Muscle of leg (tissue), 11 donors: Measurements from ENCODE around the gene TOMM70. TPM values are rescaled to one million over a fixed set of nuclear protein-coding genes. Genes with fewer than 3 reads are reported as not detected.
"Not testable (repeated sequence)": the region's sequence is repeated elsewhere in the genome, so short reads cannot be mapped to it uniquely, and the experiment has no call there.

Source experiments
- DNase-seq: peaks from one replicate; pipeline ENCODE4 v3.0.0; 2013
- H3K27ac ChIP-seq: one replicate; pipeline ENCODE4 v1.5.1; 2013; ENCODE audit warnings: mild to moderate bottlenecking, low read length, control low read depth
- H3K27me3 ChIP-seq: one replicate; pipeline ENCODE4 v1.6.1; 2013; ENCODE audit warnings: low read length; ENCODE audit not compliant: control insufficient read depth, insufficient read depth
- H3K36me3 ChIP-seq: one replicate; pipeline ENCODE4 v1.6.1; 2013; ENCODE audit warnings: low read length; ENCODE audit not compliant: control insufficient read depth, insufficient read depth
- H3K4me1 ChIP-seq: one replicate; pipeline ENCODE4 v1.6.1; 2013; ENCODE audit warnings: low read length; ENCODE audit not compliant: control insufficient read depth, insufficient read depth
- H3K4me3 ChIP-seq: one replicate; pipeline ENCODE4 v1.5.1; 2013; ENCODE audit warnings: low read length, control low read depth
- H3K9me3 ChIP-seq: replicated peaks from 2 replicates; pipeline ENCODE4 v1.6.1; 2013; ENCODE audit warnings: low read depth, low read length; ENCODE audit not compliant: control insufficient read depth
- WGBS: methylation state at CpG from one replicate; pipeline ENCODE4 v1.1.5; 2013; ENCODE audit warnings: missing lambda C conversion rate; ENCODE audit not compliant: insufficient coverage; 5-methylcytosine and 5-hydroxymethylcytosine counted together
- polyA plus RNA-seq, 8 donors: library from polyadenylated mRNA; unstranded; fragments of 120-200 nt; gene quantifications; one replicate each; pipeline versions ENCODE4 v1.2.1 to v1.2.3, GENCODE V29; 2013; ENCODE audit warnings: inconsistent platforms in 1 of 8, low replicate concordance in 1 of 8; ENCODE audit not compliant: insufficient read length in 8 of 8, insufficient read depth in 1 of 8
- total RNA-seq: library from RNA; stranded (reverse); fragments of 120-200 nt; gene quantifications from one replicate; pipeline ENCODE4 v1.2.4, GENCODE V29; 2013

The TOMM70 gene
- total and polyA plus RNA-seq, 9 donors, result 44.9 to 62.6 (median 50.5) TPM

DNA sequence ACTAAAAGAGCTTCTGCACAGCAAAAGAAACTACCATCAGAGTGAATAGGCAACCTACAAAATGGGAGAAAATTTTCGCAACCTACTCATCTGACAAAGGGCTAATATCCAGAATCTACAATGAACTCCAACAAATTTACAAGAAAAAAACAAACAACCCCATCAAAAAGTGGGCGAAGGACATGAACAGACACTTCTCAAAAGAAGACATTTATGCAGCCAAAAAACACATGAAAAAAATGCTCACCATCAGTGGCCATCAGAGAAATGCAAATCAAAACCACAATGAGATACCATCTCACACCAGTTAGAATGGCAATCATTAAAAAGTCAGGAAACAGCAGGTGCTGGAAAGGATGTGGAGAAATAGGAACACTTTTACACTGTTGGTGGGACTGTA lies 49.1 kb downstream of the TOMM70 start:
- no CpG with 5 or more reads among the region's 2 CpGs for WGBS
- peaks cover 52% of the 10 kb centered on the region for H3K36me3 ChIP-seq
- H3K4me3 ChIP-seq, H3K4me1 ChIP-seq, DNase-seq, H3K9me3 ChIP-seq, H3K27ac ChIP-seq, H3K27me3 ChIP-seq: not testable (repeated sequence)

DNA sequence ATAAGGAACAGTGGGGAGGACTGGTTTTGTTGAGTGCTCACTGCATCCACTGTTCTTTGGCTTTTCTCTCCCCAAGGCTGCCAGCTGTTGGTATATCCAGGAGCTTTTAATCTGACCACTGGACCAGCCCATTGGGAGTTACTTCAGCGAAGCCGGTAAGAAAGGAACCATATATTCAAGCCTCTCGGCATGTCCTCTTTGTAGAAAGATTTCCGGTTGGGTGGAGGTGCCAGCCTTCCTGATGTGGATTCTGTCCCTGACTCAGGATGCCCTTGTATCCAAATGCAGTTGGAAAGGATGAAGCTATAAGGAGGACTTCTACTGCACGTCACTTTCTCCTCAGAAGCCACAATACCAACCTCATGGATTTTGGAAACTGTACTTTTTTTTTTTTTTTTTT lies 52.2 kb downstream of the TOMM70 start:
- H3K4me3 ChIP-seq, result no peak overlapping the region
- WGBS, result no CpG with 5 or more reads among the region's 5 CpGs
- H3K4me1 ChIP-seq, result no peaks in the 10 kb centered on the region
- H3K9me3 ChIP-seq, result no peaks in the 10 kb centered on the region
- peaks cover 53% of the 10 kb centered on the region for H3K36me3 ChIP-seq
- no peak for DNase-seq
- no peak overlapping the region for H3K27ac ChIP-seq
- no peaks in the 10 kb centered on the region for H3K27me3 ChIP-seq

DNA sequence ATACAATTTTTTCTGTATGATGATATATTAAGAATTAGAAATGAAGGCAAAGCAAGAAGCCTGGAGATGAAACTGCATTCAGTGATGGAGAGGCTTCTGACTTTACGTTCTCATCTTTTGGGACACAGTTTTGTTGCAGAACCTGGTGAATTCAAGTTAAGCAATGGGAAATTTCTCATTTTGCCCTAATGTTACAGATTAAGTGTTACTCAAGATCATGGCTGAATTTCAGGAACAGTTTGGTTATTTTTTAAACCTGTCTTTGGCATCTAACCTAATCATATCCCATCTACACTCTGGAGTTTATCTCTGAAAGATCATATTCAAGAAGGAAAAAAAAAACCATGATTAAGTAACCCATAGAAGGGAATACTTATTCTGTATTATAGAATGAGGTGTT lies 60.4 kb downstream of the TOMM70 start:
- no peak for DNase-seq
- Histone ChIP-seq H3K4me3 (no peak overlapping the region), H3K4me1 (peaks cover 2% of the 10 kb centered on the region), H3K27ac (no peak overlapping the region), H3K27me3 (no peaks in the 10 kb centered on the region), H3K9me3 (no peaks in the 10 kb centered on the region), H3K36me3 (peaks cover 26% of the 10 kb centered on the region)
- no CpG with 5 or more reads among the region's 1 CpG for WGBS

DNA sequence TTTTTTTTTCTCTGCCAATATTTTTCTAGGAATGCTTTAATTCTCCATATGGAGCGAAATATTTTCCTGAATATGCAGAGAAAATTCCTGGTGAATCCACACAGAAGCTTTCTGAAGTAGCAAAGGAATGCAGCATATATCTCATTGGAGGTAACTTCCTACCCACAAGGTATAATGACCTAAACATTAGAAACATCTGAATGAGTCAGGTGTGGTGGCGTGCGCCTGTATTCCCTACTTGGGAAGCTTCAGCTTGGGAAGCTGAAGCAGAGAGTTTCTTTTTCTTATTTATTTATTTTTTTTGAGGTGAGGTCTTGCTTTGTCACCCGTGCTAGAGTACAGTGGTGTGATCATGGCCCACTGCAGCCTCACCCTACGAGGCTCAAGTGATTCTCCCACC lies 61.1 kb downstream of the TOMM70 start:
- Histone ChIP-seq H3K9me3 (no peaks in the 10 kb centered on the region), H3K27me3 (no peaks in the 10 kb centered on the region), H3K4me1 (peaks cover 6% of the 10 kb centered on the region), H3K27ac (no peak overlapping the region), H3K4me3 (no peak overlapping the region), H3K36me3 (peaks cover 24% of the 10 kb centered on the region)
- no CpG with 5 or more reads among the region's 5 CpGs for WGBS
- DNase-seq, result no peak

DNA sequence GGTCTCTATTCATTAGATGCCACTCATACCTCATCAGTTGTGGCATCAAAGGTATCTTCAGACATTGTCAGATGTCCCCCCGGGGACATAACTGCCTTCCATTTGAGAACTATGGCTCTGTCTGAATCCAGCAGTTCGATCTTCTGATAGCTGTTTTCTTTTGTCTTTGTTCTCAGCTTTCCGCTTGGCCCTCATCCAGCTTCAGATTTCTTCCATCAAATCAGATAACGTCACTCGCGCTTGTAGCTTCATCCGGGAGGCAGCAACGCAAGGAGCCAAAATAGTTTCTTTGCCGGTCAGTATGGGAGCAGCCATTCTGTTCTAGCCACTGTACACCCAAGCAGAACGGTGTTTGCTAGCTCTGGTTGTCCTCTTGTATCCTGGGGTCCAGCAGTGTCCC lies 62.0 kb downstream of the TOMM70 start:
- 89% methylated on average over 10 of the region's 10 CpGs for WGBS
- DNase-seq, result no peak
- peaks cover 20% of the 10 kb centered on the region for H3K36me3 ChIP-seq

DNA sequence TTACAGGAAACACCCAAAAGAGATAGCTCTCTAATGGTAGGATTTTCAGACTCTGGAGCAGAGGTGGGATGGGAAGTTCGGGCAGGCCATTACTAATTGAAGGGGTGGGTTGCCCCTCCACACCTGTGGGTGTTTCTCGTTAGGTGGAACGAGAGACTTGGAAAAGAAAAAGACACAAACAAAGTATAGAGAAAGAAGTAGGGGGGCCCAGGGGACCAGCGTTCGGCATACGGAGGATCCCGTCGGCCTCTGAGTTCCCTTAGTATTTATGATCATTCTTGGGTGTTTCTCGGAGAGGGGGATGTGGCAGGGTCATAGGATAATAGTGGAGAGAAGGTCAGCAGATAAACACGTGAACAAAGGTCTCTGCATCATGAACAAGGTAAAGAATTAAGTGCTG lies 64.7 kb downstream of the TOMM70 start:
- 85% methylated on average over 6 of the region's 10 CpGs for WGBS
- peaks cover 13% of the 10 kb centered on the region for H3K36me3 ChIP-seq

More for the DNA sequence above, 62.0 kb downstream of the TOMM70 start:
- H3K9me3 ChIP-seq, result no peaks in the 10 kb centered on the region
- no peak overlapping the region for H3K27ac ChIP-seq
- no peaks in the 10 kb centered on the region for H3K27me3 ChIP-seq
- no peak overlapping the region for H3K4me3 ChIP-seq
- H3K4me1 ChIP-seq, result peaks cover 12% of the 10 kb centered on the region

DNA sequence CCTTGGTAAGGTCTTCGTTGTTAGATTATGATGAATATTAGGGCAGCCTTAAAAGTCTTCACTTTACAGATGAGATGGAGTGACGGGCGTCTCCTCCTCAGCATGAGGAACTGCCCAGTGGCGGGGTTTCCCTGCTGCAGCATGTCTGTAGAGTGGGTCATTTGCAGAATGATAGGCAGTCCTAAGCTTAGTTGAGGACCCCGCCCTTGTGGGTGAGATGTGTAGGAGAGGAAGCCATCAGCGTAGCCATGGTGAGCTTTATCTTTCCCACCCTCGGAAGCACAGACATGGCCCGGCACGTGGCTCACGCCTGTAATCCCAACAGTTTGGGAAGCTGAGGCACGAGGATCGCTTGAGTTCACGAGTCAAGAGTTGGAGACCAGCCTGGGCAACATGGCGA lies 65.5 kb downstream of the TOMM70 start:
- H3K9me3 ChIP-seq, result no peaks in the 10 kb centered on the region
- H3K27ac ChIP-seq, result peak overlapping the region; percentile 74
- peaks cover 13% of the 10 kb centered on the region for H3K36me3 ChIP-seq
- H3K27me3 ChIP-seq, result no peaks in the 10 kb centered on the region
- WGBS, result 81% methylated on average over 7 of the region's 14 CpGs
- H3K4me3 ChIP-seq, result peak overlapping the region; percentile 59
- H3K4me1 ChIP-seq, result peaks cover 12% of the 10 kb centered on the region
- DNase-seq, result peak; percentile 22

More for the DNA sequence above, 64.7 kb downstream of the TOMM70 start:
- H3K9me3 ChIP-seq, H3K27ac ChIP-seq, H3K27me3 ChIP-seq, DNase-seq, H3K4me3 ChIP-seq: not testable (repeated sequence)
- H3K4me1 ChIP-seq, result peaks cover 12% of the 10 kb centered on the region

DNA sequence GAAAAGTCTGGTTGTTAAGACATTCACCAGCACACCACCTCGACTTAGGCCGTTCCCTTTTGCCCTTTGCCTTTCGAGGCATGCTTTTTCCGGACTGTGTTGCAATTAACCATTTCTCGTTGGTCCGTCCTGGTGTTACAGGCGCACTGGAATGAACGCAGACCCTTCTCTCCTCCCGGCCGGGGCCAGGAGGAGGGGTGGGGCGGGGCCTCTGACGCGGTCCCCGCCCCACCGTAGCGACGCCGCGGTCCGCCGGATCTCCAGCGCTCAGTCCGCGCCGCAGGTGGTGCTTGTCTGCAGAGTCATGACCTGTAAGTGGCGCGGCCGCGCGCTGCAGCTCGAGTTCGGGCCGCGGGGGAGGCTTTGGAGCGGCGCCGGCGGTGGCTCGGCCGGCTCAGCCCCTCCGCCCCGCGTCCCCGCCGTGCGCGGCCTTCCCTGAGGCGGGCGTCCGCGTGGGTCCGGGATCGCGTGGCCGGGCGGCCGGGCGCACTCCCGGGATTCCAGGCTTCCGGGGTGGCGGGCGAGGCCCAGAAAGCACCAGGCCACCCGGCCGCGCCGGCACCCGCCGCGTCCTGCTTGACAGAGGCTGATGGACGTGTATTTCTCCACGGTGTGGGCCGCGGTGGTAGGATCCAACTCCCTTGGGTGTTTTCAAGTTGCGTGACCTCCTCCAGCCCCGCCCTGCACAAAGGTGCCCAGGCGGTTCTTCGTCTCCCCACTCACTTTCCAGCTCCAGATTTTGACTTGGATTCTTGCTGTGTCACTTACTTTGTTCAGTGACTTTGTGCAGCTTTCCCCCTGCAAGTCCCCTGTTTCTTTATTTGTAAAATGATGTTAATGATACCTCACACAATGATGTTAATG lies 66.2 kb downstream of the TOMM70 start, which contains the start of gene NIT2:
TSS of gene NIT2 (plus strand) at position 270 of the 864 bp plus-strand sequence. CDS start at position 305, 35 bp downstream.
- peaks cover 12% of the 10 kb centered on the region for H3K4me1 ChIP-seq
- no peaks in the 10 kb centered on the region for H3K27me3 ChIP-seq
- peak within 1 kb of the TSS; percentile 59 for H3K4me3 ChIP-seq
- no peaks in the 10 kb centered on the region for H3K9me3 ChIP-seq
- peak within 1 kb of the TSS; percentile 74 for H3K27ac ChIP-seq
- WGBS, result under 1% methylated on average over 77 of the region's 77 CpGs
- peak; percentile 94 for DNase-seq
- H3K36me3 ChIP-seq, result peaks cover 9% of the 10 kb centered on the region

DNA sequence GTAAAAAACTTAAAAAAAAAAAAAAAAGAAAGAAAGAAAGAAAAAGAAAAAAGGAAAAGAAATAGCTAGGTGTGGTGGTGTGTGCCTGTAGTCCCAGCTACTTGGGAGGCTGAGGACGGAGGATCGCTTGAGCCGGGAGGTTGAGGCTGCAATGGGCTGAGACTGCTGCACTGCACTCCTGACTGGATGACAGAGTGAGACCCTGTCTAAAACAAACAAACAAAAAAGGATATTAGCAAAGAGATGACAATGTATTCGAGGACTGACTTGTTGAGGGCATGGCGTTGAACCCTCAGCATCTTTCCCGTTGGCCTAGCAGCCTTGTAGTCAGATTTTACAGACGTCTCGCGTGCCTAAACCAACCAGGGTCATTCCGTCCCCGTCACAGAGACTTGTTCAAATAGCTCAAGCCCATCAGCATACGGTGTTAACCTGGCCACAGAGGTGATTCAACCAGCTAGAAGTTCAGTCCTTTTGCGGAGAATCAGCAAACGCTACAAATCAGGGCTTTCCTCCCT lies 66.9 kb downstream of the TOMM70 start:
- Histone ChIP-seq H3K4me3 (peak overlapping the region; percentile 59), H3K27me3 (no peaks in the 10 kb centered on the region), H3K4me1 (peaks cover 12% of the 10 kb centered on the region), H3K27ac (peak overlapping the region; percentile 49), H3K36me3 (peaks cover 2% of the 10 kb centered on the region), H3K9me3 (no peaks in the 10 kb centered on the region)
- DNase-seq, result no peak
- WGBS, result 35% methylated on average over 14 of the region's 14 CpGs

DNA sequence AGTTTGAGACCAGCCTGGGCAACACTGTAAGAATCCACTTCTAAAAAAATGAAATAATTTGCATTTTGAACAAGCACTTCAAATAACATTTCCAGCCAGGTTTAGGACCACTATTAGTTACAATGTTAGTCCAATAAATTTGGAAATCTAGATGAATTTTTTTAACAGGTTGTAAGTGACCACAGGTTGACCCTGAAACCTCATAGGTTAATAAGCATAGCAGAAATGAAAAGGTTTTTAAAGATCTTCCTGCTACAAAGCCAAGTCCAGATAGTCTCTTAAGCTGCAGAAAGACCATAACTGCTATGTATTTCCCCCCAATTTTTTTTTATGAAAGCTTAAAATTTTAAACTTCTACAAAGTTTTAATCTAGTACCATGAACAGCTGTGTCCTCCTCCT lies 67.8 kb downstream of the TOMM70 start:
- peaks cover 12% of the 10 kb centered on the region for H3K4me1 ChIP-seq
- no peak overlapping the region for H3K4me3 ChIP-seq
- DNase-seq, result no peak
- no peaks in the 10 kb centered on the region for H3K36me3 ChIP-seq
- H3K27me3 ChIP-seq, result no peaks in the 10 kb centered on the region
- H3K27ac ChIP-seq, result no peak overlapping the region
- H3K9me3 ChIP-seq, result no peaks in the 10 kb centered on the region
